ENCODE measurements around the gene RAB34.

Gene RAB34

GRCh38 chr17:28707339-28707720 is 10.3 kb downstream of the RAB34 start:
- in situ Hi-C loops (cut with HindIII; ENCODE audit: low sequenced_read_pairs): no loop called here
- TF ChIP-seq CTCF (IDR thresholded peaks at IDR 0.05; ENCODE audit: low read depth, low read length): no peak
- DNase-seq (ENCODE audit: low read depth, low spot score): no peak
- no peak overlapping the region for H3K4me3 ChIP-seq (ENCODE audit: low read depth, low read length)

- H3K4me3 ChIP-seq (ENCODE audit: low read depth, low read length): no peak overlapping the region
- no peak for TF ChIP-seq CTCF (IDR thresholded peaks at IDR 0.05; ENCODE audit: low read depth, low read length)
- in situ Hi-C loops (cut with HindIII; ENCODE audit: low sequenced_read_pairs): no loop called here
- DNase-seq (ENCODE audit: low read depth, low spot score): no peak
Measured at GRCh38 chr17:28706471-28707338, 11.0 kb downstream of the RAB34 start.

GRCh38 chr17:28705728-28706334 is 11.8 kb downstream of the RAB34 start:
- no peak for DNase-seq (ENCODE audit: low read depth, low spot score)
- no peak for TF ChIP-seq CTCF (IDR thresholded peaks at IDR 0.05; ENCODE audit: low read depth, low read length)

GRCh38 chr17:28705074-28705659 is 12.5 kb downstream of the RAB34 start:
- no peak for TF ChIP-seq CTCF (IDR thresholded peaks at IDR 0.05; ENCODE audit: low read depth, low read length)
- H3K4me3 ChIP-seq (ENCODE audit: low read depth, low read length): no peak overlapping the region
- in situ Hi-C loops (cut with HindIII; ENCODE audit: low sequenced_read_pairs): no loop called here
- no peak for DNase-seq (ENCODE audit: low read depth, low spot score)

More at GRCh38 chr17:28705728-28706334, 11.8 kb downstream of the RAB34 start:
- in situ Hi-C loops (cut with HindIII; ENCODE audit: low sequenced_read_pairs): no loop called here
- H3K4me3 ChIP-seq (ENCODE audit: low read depth, low read length): no peak overlapping the region

GRCh38 chr17:28704219-28704858 is 13.3 kb downstream of the RAB34 start:
- in situ Hi-C loops (cut with HindIII; ENCODE audit: low sequenced_read_pairs): no loop called here
- no peak for TF ChIP-seq CTCF (IDR thresholded peaks at IDR 0.05; ENCODE audit: low read depth, low read length)
- no peak for DNase-seq (ENCODE audit: low read depth, low spot score)
- no peak overlapping the region for H3K4me3 ChIP-seq (ENCODE audit: low read depth, low read length)

GRCh38 chr17:28703552-28704218 is 14.0 kb downstream of the RAB34 start:
- TF ChIP-seq CTCF (IDR thresholded peaks at IDR 0.05; ENCODE audit: low read depth, low read length): no peak
- DNase-seq (ENCODE audit: low read depth, low spot score): no peak
- in situ Hi-C loops (cut with HindIII; ENCODE audit: low sequenced_read_pairs): no loop called here
- H3K4me3 ChIP-seq (ENCODE audit: low read depth, low read length): no peak overlapping the region

All from astrocyte of the spinal cord (primary cell).